Activated T-helper 1 cell treated with anti-CD3 and anti-CD28 coated beads, Interleukin-2, amount 50 U/mL, for 16 hours (primary cell): ENCODE results near the gene KRTAP1-1.
"Not testable (repeated sequence)": the region's sequence is repeated elsewhere in the genome, so short reads cannot be mapped to it uniquely, and the experiment has no call there.

Experiments
- DNase-seq, 2 donors: peaks; one replicate each; pipeline ENCODE4 v3.0.0-alpha.2; 2020; ENCODE audit warnings: low read depth in 1 of 2, low spot score in 1 of 2

Gene KRTAP1-1

GRCh38 chr17:41013181-41013580 is 28.1 kb downstream of the KRTAP1-1 start:
- no peak for DNase-seq

DNA sequence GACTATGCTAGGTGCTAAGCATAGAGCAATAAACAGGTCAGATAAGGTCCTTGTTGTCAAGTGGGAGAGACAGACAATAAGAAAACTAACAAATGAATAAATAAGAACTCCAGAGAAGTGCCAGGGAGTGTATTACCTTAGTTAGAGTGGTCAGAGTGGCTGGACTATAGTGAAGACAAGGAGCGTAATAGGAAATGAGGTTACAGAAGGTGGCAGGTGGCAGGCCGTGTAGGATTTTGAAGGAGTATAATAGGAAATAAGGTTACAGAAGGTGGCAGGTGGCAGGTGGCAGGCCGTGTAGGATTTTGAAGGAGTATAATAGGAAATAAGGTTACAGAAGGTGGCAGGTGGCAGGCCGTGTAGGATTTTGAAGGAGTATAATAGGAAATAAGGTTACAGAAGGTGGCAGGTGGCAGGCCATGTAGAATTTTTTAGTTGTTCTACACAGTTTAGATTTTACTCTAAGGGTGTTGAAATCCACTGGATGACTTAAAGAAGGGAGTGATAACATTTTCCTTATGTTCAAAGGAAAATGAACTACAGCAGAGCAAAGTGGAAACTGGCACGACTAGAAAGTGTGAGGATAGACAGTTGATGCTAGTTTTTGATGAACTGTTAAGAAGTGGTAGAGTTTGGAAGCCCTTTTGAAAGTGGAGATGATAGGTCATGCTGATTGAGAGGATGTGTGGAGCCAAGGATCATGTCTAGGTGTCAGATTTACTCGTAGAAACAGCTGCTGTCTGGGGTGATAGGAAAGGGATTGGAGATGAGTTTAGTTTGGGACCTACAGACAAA is 28.7 kb downstream of the KRTAP1-1 start:
- no peak for DNase-seq

DNA sequence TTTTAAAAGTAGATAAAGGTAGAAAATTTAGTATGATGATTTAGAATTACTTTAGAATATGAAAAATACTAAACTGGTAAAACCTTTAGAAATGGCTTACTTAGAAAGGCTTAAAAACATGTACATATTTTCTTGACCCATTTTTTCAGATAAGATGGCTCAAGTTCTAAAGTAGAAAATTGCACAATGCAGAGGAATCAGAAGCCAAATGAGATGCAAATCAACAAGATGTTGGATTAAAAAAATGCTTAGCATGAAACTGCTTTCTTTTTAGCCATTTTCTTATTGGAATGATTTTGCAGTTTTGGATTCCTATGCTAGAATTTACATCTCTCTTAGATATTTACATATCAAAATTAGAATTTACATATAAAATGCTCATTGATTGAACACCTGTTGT is 30.8 kb downstream of the KRTAP1-1 start:
- DNase-seq, result no peak

DNA sequence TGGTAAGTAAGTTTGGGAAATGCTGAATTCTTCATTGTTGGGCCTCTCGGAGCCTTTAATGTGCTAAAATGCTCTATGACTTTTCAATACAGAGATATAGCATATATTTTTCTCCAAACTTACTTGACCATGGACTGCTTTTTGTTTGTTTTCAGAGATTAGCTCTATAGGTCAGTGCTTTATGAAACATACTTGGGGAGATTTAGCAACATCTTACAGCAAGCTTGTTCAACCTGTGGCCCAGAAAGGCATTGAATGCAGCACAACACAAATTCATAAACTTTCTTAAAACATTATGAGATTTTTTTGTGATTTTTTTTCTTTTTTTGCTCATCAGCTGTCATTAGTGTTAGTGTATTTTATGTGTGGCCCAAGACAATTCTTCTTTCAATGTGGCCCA is 31.3 kb downstream of the KRTAP1-1 start:
- DNase-seq, result no peak

DNA sequence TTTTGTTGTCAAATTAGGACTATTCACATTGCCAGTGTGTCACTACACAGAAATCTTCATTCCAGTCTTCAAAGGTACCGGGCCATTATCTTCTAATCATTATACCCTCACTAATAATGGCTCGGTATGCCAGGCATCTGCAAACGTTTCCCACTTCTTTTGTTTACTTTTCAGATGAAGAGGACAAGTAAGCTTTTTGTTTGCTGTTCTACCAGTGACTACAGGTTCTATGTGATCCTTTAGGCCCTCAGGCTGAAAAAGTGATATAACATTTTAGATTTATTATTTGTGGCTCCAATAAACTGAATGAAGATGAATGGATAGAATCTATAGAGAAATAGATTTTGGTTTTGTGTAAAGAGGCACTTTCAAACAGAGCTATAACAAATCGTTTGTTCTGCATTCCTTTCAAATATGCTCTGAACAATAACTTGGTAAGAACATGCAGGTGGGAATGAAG is 31.9 kb downstream of the KRTAP1-1 start:
- DNase-seq, result no peak

- DNase-seq, result no peak
Measured at GRCh38 chr17:41008811-41009210, 32.4 kb downstream of the KRTAP1-1 start, which contains the start of gene KRTAP3-1. Gene KRTAP3-1 (minus strand): TSS chr17:41009128. CDS start chr17:41009074, 54 bp downstream.

GRCh38 chr17:41004397-41004796 is 36.9 kb downstream of the KRTAP1-1 start:
- DNase-seq, result no peak

GRCh38 chr17:41003926-41004325 is 37.3 kb downstream of the KRTAP1-1 start:
- DNase-seq, result no peak

- no peak for DNase-seq
Measured at GRCh38 chr17:41002814-41003213, 38.4 kb downstream of the KRTAP1-1 start.

- DNase-seq, result no peak
Measured at GRCh38 chr17:41001795-41002194, 39.5 kb downstream of the KRTAP1-1 start.

DNA sequence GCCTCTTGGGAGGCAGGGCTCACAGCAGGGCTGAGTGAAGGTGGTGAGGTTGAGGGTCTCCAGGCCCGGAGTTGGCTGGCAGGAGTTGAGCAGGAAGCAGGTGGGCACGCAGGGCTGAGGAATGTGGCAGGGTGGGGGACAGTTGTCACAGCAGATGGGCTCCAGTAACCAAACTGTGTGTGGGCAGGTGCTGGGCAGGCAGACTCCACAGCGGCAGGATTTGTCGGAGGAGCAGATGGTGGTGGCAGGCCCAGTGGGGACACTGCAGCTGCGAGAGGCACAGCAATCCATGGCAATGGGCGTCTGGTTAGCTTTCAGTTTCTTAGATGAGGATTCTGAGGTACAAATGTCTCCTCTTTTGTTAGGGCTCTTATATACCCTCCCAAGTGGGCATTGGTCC is 41.7 kb downstream of the KRTAP1-1 start, which contains the start of gene KRTAP3-2:
Gene KRTAP3-2 (minus strand): TSS at position 344 of the 400 bp plus-strand sequence. CDS start 53 bp downstream, at position 291.
- DNase-seq, result not testable (repeated sequence)

DNA sequence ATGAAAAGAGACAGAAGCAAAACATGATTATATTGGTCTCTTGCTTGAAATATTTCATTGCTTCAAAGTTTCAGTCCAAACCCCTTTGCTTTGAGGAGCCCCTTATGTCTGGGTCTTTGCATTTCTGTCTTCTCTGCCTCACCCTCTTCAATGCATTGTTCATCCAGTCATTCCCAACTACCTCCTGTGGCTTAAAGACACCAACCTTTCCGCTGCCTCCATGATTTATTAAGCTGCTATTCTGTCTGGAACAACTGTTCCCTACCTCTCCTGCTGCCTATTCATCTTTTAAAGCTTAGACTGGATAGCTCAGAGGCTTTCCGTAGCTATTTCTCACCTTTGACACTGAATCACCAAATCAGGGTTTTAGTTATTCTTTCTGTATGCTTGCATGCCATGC is 43.9 kb downstream of the KRTAP1-1 start:
- no peak for DNase-seq

DNA sequence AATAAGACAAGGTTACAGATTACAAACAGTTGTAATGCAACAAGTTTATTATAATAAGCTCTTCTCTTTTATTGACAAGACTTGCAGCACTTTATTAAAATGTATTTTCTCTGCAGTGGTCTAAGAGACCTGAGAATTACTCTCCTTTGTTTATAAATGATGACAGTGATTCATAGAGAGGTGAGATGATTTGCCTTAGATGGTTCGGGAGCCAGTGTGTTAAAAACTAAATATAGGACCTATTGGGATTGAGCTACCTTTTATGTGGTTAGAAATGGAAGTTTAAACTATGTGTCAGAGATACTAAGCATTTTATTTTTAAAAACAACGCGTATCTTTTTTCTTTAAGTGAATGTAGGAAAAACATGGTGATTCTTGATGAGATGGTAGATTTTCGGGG is 44.4 kb downstream of the KRTAP1-1 start:
- no peak for DNase-seq

DNA sequence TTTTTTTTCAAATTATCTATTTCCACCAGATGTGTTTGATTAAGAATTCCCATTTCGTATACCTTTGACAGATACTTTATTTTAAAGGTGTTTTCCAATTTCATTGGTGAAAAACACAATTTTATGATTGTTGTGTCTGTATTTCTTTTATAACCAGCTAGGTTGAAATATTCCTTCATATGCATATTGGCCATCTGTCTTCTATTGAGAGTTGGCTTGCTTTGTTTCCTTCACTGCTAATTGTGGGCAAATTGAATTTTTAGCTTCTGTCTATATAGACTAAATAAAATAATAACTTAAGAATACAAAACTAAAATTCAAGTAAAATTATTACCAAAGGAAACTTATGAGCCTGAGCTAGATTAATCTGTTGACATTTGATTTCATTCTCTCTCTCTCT is 46.1 kb downstream of the KRTAP1-1 start:
- DNase-seq, result no peak

DNA sequence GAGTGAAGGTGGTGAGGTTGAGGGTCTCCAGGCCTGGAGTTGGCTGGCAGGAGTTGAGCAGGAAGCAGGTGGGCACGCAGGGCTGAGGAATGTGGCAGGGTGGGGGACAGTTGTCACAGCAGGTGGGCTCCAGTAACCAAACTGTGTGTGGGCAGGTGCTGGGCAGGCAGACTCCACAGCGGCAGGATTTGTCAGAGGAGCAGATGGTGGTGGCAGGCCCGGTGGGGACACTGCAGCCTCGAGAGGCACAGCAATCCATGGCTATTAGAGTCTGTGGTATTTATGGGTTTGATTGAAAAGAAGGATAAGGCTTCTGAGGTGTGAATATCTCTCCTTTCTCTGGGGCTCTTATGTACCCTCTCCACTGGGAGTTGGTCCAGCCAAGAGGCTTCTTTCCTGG is 47.4 kb downstream of the KRTAP1-1 start, which contains the start of gene KRTAP3-3:
Gene KRTAP3-3 (minus strand): TSS at position 326 of the 400 bp plus-strand sequence. CDS start 67 bp downstream, at position 259.
- DNase-seq, result no peak

GRCh38 chr17:40993084-40993483 is 48.2 kb downstream of the KRTAP1-1 start:
- no peak for DNase-seq

DNA sequence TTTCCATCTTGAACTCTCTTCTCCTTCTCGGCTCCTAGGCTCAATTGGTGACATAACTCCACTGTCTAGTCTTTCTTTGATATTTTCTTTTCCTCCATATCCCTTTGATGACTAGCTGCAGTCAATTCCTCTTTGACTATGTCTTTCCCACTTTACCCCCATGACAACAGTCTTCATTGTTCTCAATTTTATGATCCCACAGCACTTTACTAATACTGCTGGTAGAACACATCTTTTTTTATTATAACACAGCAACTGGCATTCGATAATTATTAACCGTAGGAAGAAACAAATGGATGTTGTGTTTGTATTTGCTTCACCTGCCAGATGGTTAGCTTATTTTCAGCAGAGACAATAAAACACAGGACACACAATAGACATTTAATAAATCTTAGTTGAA is 48.6 kb downstream of the KRTAP1-1 start:
- no peak for DNase-seq
